SH-SY5Y (cell line): ENCODE measurements around the gene USHBP1.

Source experiments
- GATA2 ChIP-seq: IDR thresholded peaks from 2 replicates; pipeline ENCODE4 v1.6.1; 2011; ENCODE audit warnings: mild to moderate bottlenecking, low read depth, low read length
- GATA3 ChIP-seq: IDR thresholded peaks from 2 replicates; pipeline ENCODE4 v1.6.1; 2011; ENCODE audit warnings: low read depth, mild to moderate bottlenecking, low read length, moderate library complexity

GRCh38 chr19:17213334-17213733 lies 51.2 kb downstream of the USHBP1 start:
- no peak for TF ChIP-seq GATA2
- TF ChIP-seq GATA3 = no peak
